Prostate gland (tissue), 2 donors: ENCODE data around the gene SEC14L2.

Experiments used
- POLR2A ChIP-seq: fragments of 450-650 bp; IDR thresholded peaks from one replicate; pipeline ENCODE4 v1.6.1; 2016; ENCODE audit warnings: antibody characterized with exemption, mild to moderate bottlenecking
- POLR2AphosphoS5 ChIP-seq: sonication (generic); formaldehyde crosslinking; IDR thresholded peaks from one replicate; pipeline ENCODE4 v1.6.1; 2017; ENCODE audit warnings: antibody characterized with exemption
- TF ChIP-seq, protein P1 (sequence below), 4 experiments: fragments of 200-600 bp in 2 of 4; fragments of 450-650 bp in 2 of 4; sonication (generic) in 2 of 4; IDR thresholded peaks; 1 replicate in 3 of 4; 2 replicates in 1 of 4; pipeline ENCODE4 v1.5.1; 2016 to 2019; ENCODE audit warnings: antibody characterized with exemption in 4 of 4, mild to moderate bottlenecking in 2 of 4, moderate library complexity in 2 of 4

DNA sequence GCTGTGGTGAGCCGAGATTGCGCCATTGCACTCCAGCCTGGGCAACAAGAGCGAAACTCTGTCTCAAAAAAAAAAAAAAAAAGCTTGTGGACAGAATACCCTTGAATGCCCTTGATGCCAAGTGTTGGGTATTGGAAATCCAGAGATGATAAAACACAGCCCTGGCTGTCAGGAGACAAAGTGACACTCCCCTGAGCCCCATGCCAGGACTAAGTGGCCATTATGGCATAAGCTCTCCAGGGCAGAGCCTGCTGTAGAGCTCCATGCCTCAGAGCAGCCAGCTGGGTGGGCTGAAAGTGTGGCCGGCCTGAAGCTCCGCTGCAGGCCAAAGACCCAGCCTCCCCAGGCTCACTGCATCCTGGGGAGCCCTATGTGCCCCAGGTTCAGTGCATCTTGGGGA is 14.5 kb upstream of the SEC14L2 start:
- TF ChIP-seq, protein P1, sequence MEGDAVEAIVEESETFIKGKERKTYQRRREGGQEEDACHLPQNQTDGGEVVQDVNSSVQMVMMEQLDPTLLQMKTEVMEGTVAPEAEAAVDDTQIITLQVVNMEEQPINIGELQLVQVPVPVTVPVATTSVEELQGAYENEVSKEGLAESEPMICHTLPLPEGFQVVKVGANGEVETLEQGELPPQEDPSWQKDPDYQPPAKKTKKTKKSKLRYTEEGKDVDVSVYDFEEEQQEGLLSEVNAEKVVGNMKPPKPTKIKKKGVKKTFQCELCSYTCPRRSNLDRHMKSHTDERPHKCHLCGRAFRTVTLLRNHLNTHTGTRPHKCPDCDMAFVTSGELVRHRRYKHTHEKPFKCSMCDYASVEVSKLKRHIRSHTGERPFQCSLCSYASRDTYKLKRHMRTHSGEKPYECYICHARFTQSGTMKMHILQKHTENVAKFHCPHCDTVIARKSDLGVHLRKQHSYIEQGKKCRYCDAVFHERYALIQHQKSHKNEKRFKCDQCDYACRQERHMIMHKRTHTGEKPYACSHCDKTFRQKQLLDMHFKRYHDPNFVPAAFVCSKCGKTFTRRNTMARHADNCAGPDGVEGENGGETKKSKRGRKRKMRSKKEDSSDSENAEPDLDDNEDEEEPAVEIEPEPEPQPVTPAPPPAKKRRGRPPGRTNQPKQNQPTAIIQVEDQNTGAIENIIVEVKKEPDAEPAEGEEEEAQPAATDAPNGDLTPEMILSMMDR (IDR thresholded peaks at IDR 0.05): no peak
- no peak for TF ChIP-seq POLR2AphosphoS5
- no peak for TF ChIP-seq POLR2A
